ENCODE results near the gene CXCR6.

GRCh38 chr3:45953536-45953935, 10.3 kb downstream of the CXCR6 start:
- TF ChIP-seq CTCF (IDR thresholded peaks at IDR 0.05; ENCODE audit: poor library complexity, severe bottlenecking): no peak
- TF ChIP-seq EZH2 (IDR thresholded peaks at IDR 0.05; ENCODE audit: borderline replicate concordance, insufficient read depth, low read length, poor library complexity, severe bottlenecking): no peak

Data from neural cell (in vitro differentiated cells).